Liver (tissue), 3 donors: ENCODE data around the gene ABCA8.

Experiments
- ATF3 ChIP-seq: IDR thresholded peaks from 2 replicates; pipeline ENCODE4 v1.6.1; 2016; ENCODE audit warnings: antibody characterized with exemption
- CTCF ChIP-seq: fragments of 150-350 bp; IDR thresholded peaks from 2 replicates; pipeline ENCODE4 v1.5.1; 2017; ENCODE audit warnings: improper control_type of control experiment, low read depth, low read length; ENCODE audit not compliant: missing input control
- GABPA ChIP-seq, 2 donors: IDR thresholded peaks in 1 of 2; conservative IDR thresholded peaks in 1 of 2; 2 replicates each; pipeline ENCODE4 v1.6.1; 2016; ENCODE audit warnings: antibody characterized with exemption in 2 of 2, mild to moderate bottlenecking in 1 of 2, moderate library complexity in 1 of 2
- HNF4A ChIP-seq, 2 donors: conservative IDR thresholded peaks; 2 replicates each; pipeline ENCODE4 v1.6.1; 2016; ENCODE audit warnings: antibody characterized with exemption in 2 of 2, mild to moderate bottlenecking in 2 of 2
- JUND ChIP-seq, 2 donors: IDR thresholded peaks; 2 replicates each; pipeline ENCODE4 v1.6.1; 2016; ENCODE audit warnings: antibody characterized with exemption in 2 of 2
- RAD21 ChIP-seq, 2 donors: IDR thresholded peaks; 2 replicates each; pipeline ENCODE4 v1.6.1; 2016; ENCODE audit warnings: antibody characterized with exemption in 2 of 2, mild to moderate bottlenecking in 2 of 2
- REST ChIP-seq: IDR thresholded peaks from 2 replicates; pipeline ENCODE4 v1.6.1; 2016; ENCODE audit warnings: antibody characterized with exemption, mild to moderate bottlenecking
- YY1 ChIP-seq: IDR thresholded peaks from 2 replicates; pipeline ENCODE4 v1.6.1; 2016; ENCODE audit warnings: antibody characterized with exemption, mild to moderate bottlenecking
- ZBTB33 ChIP-seq: IDR thresholded peaks from 2 replicates; pipeline ENCODE4 v1.6.1; 2016; ENCODE audit warnings: antibody characterized with exemption
- donor health status: healthy.
- donor health status: healthy.

GRCh38 chr17:68847711-68848110 is 107.5 kb downstream of the ABCA8 start:
- no peak for TF ChIP-seq CTCF
- no peak for TF ChIP-seq YY1
- TF ChIP-seq ZBTB33 = no peak
- TF ChIP-seq REST = no peak
- no peak for TF ChIP-seq JUND (IDR thresholded peaks at IDR 0.05)
- no peak for TF ChIP-seq HNF4A (conservative IDR thresholded peaks at IDR 0.05)
- TF ChIP-seq GABPA (IDR thresholded peaks at IDR 0.05 in 1 of 2, conservative IDR thresholded peaks at IDR 0.05 in 1 of 2) = no peak
- TF ChIP-seq ATF3 = no peak
- TF ChIP-seq RAD21 (IDR thresholded peaks at IDR 0.05) = no peak
